Hematopoietic multipotent progenitor cell treated with erythropoietin and hydrocortisone succinate and interleukin-3 and kit ligand, for 17 days (in vitro differentiated cells): ENCODE data around the gene KRTAP19-2.
"Not testable (repeated sequence)": the region's sequence is repeated elsewhere in the genome, so short reads cannot be mapped to it uniquely, and the experiment has no call there.

Source experiments
- DNase-seq: peaks from one replicate; pipeline ENCODE4 v3.0.0-alpha.2; 2015; ENCODE audit warnings: low spot score

KRTAP19-2 gene

GRCh38 chr21:30487336-30487735 is at the start of gene KRTAP19-2:
TSS of gene KRTAP19-2 (minus strand) at chr21:30487436. CDS start at chr21:30487348, 88 bp downstream.
- no peak for DNase-seq

GRCh38 chr21:30518876-30519275 is 31.6 kb upstream of the KRTAP19-2 start:
- no peak for DNase-seq

GRCh38 chr21:30515681-30516080 is 28.4 kb upstream of the KRTAP19-2 start:
- DNase-seq, result no peak

GRCh38 chr21:30505621-30506205 is 18.5 kb upstream of the KRTAP19-2 start:
- DNase-seq, result not testable (repeated sequence)

GRCh38 chr21:30502041-30502440 is 14.8 kb upstream of the KRTAP19-2 start, which contains the start of gene KRTAP19-5:
TSS of gene KRTAP19-5 (minus strand) at chr21:30502141. CDS start at chr21:30502090, 51 bp downstream.
- DNase-seq, result no peak

GRCh38 chr21:30497065-30497464 is 9.8 kb upstream of the KRTAP19-2 start, which contains the start of gene KRTAP19-4:
TSS of gene KRTAP19-4 (minus strand) at chr21:30497165. CDS start at chr21:30497110, 55 bp downstream.
- DNase-seq, result no peak

GRCh38 chr21:30491963-30492428 is 4.8 kb upstream of the KRTAP19-2 start, which contains the start of gene KRTAP19-3:
TSS of gene KRTAP19-3 (minus strand) at chr21:30492013. CDS start at chr21:30491957, 56 bp downstream.
- no peak for DNase-seq

GRCh38 chr21:30486180-30486579 is 1.1 kb downstream of the KRTAP19-2 start:
- DNase-seq, result no peak

- DNase-seq, result no peak
Observed at GRCh38 chr21:30482130-30482529, 5.1 kb downstream of the KRTAP19-2 start.

- no peak for DNase-seq
Observed at GRCh38 chr21:30480145-30480544, 7.1 kb downstream of the KRTAP19-2 start, which contains the start of gene KRTAP19-1. TSS of gene KRTAP19-1 (minus strand) at chr21:30480367. CDS start at chr21:30480317, 50 bp downstream.

- no peak for DNase-seq
Observed at GRCh38 chr21:30479259-30479658, 8.0 kb downstream of the KRTAP19-2 start.

GRCh38 chr21:30478004-30478403 is 9.2 kb downstream of the KRTAP19-2 start:
- DNase-seq, result no peak

GRCh38 chr21:30468900-30469714 is 18.1 kb downstream of the KRTAP19-2 start:
- no peak for DNase-seq

- DNase-seq, result no peak
Observed at GRCh38 chr21:30463713-30464112, 23.5 kb downstream of the KRTAP19-2 start.

GRCh38 chr21:30448514-30448913 is 38.7 kb downstream of the KRTAP19-2 start:
- DNase-seq, result no peak

- no peak for DNase-seq
Observed at GRCh38 chr21:30447056-30447455, 40.2 kb downstream of the KRTAP19-2 start.

GRCh38 chr21:30444204-30444603 is 43.0 kb downstream of the KRTAP19-2 start:
- no peak for DNase-seq

GRCh38 chr21:30443226-30443625 is 44.0 kb downstream of the KRTAP19-2 start:
- DNase-seq, result no peak

GRCh38 chr21:30439975-30440374 is 47.3 kb downstream of the KRTAP19-2 start, which contains the start of gene KRTAP15-1:
TSS of gene KRTAP15-1 (plus strand) at chr21:30440275. CDS start at chr21:30440328, 53 bp downstream.
- DNase-seq, result no peak
